Adrenal gland (tissue), 5 donors: ENCODE results near the gene GLI2.

Experiments
- CTCF ChIP-seq, 6 experiments: fragments of 450-650 bp in 4 of 6; fragments of 200-600 bp in 2 of 6; sonication (generic) in 1 of 6; IDR thresholded peaks; 1 replicate in 5 of 6; 2 replicates in 1 of 6; pipeline versions ENCODE4 v1.5.1 to v1.8.0; 2016 to 2021; ENCODE audit warnings: antibody characterized with exemption in 6 of 6, mild to moderate bottlenecking in 2 of 6, moderate library complexity in 1 of 6
- POLR2A ChIP-seq, 2 donors: fragments of 450-650 bp; IDR thresholded peaks; one replicate each; pipeline ENCODE4 v1.6.1; 2017; ENCODE audit warnings: antibody characterized with exemption in 2 of 2, mild to moderate bottlenecking in 2 of 2, moderate library complexity in 1 of 2
- donor health status: DM: no; HTN: no; CAD: no.

- no peak for TF ChIP-seq CTCF (IDR thresholded peaks at IDR 0.05)
- no peak for TF ChIP-seq POLR2A (IDR thresholded peaks at IDR 0.05)
Observed at GRCh38 chr2:120760446-120761135, 24.9 kb downstream of the GLI2 start.
